RWPE1 (cell line): ENCODE results near the gene TMEM234.

Source experiments
- CTCF ChIA-PET: fragments of 350-600 bp; sonication (Branson Sonifier 250); formaldehyde crosslinking; extraction: SDS; loops from one replicate; lab custom pipeline; 2021; lab: Yijun Ruan, JAX
- POLR2A ChIA-PET: fragments of 400-600 bp; formaldehyde crosslinking; extraction: SDS; loops from one replicate; lab custom pipeline; 2020; ENCODE audit warnings: antibody characterized with exemption; ENCODE audit not compliant: low non-redundant PET; lab: Yijun Ruan, JAX
- DNase-seq: peaks from one replicate; pipeline ENCODE4 v3.0.0; 2012; ENCODE audit warnings: low spot score
- H3K27ac ChIP-seq: fragments of 450-650 bp; 2 replicates; pipeline ENCODE4 v1.5.1; 2017
- CTCF ChIP-seq: fragments of 450-650 bp; conservative IDR thresholded peaks from 2 replicates; pipeline ENCODE4 v1.5.1; 2017; ENCODE audit warnings: low read depth, mild to moderate bottlenecking

The TMEM234 gene

GRCh38 chr1:32247983-32248889 is 26.1 kb upstream of the TMEM234 start:
- CTCF ChIA-PET: interaction anchor here (0.6 to 1.2 kb wide), 12 partner anchors 11 to 395 kb away, joined by 3 to 16 read pairs (median 3); no protein-coding TSS in a partner anchor
- DNase-seq: peak; percentile 67

GRCh38 chr1:32247452-32247851 is 25.3 kb upstream of the TMEM234 start:
- no peak for TF ChIP-seq CTCF
- ChIA-PET CTCF (interaction anchor here (0.6 to 1.2 kb wide), 3 partner anchors 12 to 256 kb away, joined by 3 to 16 read pairs (median 3); no protein-coding TSS in a partner anchor), POLR2A (no interaction called here)
- DNase-seq: no peak
- H3K27ac ChIP-seq: peak overlapping the region; percentile 66

More at GRCh38 chr1:32247983-32248889, 26.1 kb upstream of the TMEM234 start:
- peak; percentile 82 for TF ChIP-seq CTCF
- peak overlapping the region; percentile 66 for H3K27ac ChIP-seq
- POLR2A ChIA-PET: interaction anchor here (0.6 kb wide), 1 partner anchor 13 kb away, joined by 5 read pairs; no protein-coding TSS in a partner anchor

GRCh38 chr1:32246888-32247273 is 24.7 kb upstream of the TMEM234 start, which contains the start of gene FAM167B:
Gene FAM167B (plus strand): TSS chr1:32247222. CDS start chr1:32247422, 200 bp downstream.
- POLR2A ChIA-PET: no interaction called here
- peak within 1 kb of the TSS; percentile 66 for H3K27ac ChIP-seq
- CTCF ChIA-PET: no interaction called here
- TF ChIP-seq CTCF: no peak
- no peak for DNase-seq

GRCh38 chr1:32242341-32242851 is 20.2 kb upstream of the TMEM234 start:
- ChIA-PET CTCF (interaction anchor here (0.7 kb wide), 2 partner anchors 93 to 555 kb away, joined by 3 read pairs; partner anchors contain the start of gene MARCKSL1), POLR2A (no interaction called here)
- DNase-seq: no peak
- TF ChIP-seq CTCF: no peak
- no peak overlapping the region for H3K27ac ChIP-seq

GRCh38 chr1:32241001-32241763 is 19.0 kb upstream of the TMEM234 start:
- no peak for TF ChIP-seq CTCF
- H3K27ac ChIP-seq: peak overlapping the region; percentile 63
- ChIA-PET CTCF (interaction anchor here (0.5 to 2.1 kb wide), 10 partner anchors 10 to 745 kb away, joined by 3 to 18 read pairs (median 4); partner anchors contain the start of gene TXLNA), POLR2A (interaction anchor here (0.6 kb wide), 1 partner anchor 28 kb away, joined by 4 read pairs; no protein-coding TSS in a partner anchor)
- DNase-seq: no peak
